ENCODE data around the gene ACVRL1.
A peak's percentile ranks its signal among the peaks of the same experiment; 100 is the strongest.

ACVRL1 gene

DNA sequence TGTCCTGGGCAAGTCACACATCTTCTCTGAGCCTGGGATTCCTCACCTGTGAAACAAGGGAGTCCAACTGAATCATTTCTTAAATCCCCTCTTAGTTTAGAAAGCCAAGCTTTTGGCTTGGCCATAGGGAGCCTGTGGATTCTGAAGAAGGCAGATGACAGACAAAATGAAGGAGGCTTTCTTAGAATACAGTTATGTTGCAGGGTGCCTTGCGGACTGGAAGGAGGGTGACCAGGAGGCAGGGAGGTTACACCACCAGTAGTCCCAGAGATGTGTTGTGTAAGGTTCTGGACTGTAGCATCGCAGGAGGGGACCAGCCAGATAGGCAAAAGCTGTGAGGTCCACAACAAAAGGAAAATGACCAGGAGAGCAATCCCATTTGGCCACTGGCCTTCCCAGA is 36.0 kb downstream of the ACVRL1 start:
- DNase-seq (ENCODE audit: low read depth), result no peak

DNA sequence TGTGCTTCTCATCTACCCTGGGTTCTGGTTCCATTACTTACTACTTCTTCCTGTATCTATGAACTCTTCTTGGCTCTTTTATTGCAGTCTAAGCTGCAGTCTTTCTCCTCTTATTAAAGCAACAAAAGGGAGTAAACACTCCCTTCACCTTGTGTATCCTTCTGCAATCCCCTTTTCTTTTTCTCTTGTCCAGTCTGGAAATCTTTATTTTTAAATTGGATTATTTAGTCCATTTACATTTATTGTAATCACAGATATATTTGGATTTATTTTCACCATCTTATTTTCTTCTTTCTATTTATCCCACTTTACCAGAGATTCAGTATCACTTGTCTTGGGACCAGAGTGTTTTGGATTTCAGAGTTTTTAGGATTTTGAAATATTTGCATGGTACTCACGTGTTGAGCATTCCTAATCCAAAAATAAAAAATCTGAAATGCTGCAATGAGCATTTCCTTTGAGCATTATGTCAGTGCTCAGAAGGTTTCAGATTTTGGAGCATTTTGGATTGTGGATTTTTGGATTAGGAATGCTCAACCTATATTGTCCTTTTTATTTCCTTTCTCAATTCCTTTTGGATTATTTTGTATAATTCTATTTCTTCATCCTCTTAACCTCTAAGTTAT is 37.4 kb downstream of the ACVRL1 start:
- DNase-seq (ENCODE audit: low read depth), result no peak

DNA sequence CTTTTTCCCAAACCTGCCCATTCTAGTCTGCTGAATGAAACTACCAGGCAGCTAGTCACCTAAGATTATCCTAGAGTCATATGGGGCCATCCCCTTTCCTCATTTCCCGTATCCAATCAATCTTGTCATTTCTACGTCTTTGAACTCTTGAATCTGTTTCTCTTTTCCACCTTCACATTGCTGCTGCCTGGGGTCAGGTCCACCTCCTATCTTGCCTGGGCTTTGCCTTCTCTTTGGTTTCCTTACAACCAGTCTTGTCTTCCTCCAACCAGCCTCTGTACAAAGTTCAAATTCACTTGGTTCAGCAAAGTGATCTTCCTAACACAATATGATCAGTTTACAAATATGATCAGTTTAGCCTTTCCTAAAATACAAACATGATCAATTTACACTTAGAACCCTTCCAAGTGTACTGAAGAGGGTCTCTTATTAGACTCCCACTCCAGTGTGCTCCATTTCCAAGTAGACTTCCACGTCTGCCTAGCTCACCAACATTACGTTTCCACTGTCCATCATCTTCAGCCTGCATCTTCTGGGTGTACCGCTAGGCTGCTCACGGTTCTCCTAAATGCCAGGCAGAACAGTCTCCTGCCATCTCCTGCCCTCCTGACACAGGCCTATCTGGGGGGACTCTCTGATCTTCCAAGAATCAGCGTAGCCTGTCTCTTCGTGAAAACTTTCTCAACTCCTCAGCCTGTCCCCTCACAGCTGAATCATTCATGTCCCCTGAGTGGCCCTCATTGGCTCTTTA is 40.1 kb downstream of the ACVRL1 start:
- no peak for DNase-seq (ENCODE audit: low read depth)

- no peak for DNase-seq (ENCODE audit: low read depth)
Measured at GRCh38 chr12:51948066-51948465, 40.8 kb downstream of the ACVRL1 start.

GRCh38 chr12:51949342-51950030 is 42.2 kb downstream of the ACVRL1 start:
- DNase-seq (ENCODE audit: low read depth), result no peak

- DNase-seq (ENCODE audit: low read depth), result no peak
Measured at GRCh38 chr12:51950682-51951198, 43.4 kb downstream of the ACVRL1 start.

DNA sequence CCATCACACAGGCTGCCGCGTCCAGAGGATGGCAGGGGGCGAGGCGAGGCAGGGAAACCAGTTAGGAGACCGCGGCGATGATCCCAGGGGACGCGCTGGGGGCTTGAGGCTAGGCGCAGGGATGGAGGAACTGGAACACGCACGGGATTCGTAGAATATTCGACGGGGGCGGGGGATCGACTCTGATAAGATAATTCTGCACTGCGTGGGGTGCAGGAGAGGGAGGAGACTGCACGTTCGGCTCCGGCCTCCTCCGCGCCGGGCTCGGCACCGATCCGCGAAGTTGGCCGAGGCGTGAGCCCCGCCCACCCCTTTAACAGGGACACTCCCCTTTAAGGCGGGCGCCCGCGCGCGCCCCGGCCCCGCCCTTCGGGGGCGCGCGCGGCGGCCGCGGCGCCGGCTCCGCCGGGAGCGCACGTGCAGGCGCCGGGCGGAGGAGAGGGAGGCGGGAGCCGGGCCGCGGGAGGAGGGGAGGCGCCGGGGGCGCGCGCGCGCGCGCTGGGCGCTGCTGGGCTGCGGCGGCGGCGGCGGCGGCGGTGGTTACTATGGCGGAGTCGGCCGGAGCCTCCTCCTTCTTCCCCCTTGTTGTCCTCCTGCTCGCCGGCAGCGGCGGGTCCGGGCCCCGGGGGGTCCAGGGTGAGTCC is 44.0 kb downstream of the ACVRL1 start, which contains the start of gene ACVR1B:
ACVR1B (plus strand) TSS at position 501 of the 644 bp plus-strand sequence; CDS start at position 546, 45 bp downstream.
- peak; percentile 93 for DNase-seq (ENCODE audit: low read depth)

DNA sequence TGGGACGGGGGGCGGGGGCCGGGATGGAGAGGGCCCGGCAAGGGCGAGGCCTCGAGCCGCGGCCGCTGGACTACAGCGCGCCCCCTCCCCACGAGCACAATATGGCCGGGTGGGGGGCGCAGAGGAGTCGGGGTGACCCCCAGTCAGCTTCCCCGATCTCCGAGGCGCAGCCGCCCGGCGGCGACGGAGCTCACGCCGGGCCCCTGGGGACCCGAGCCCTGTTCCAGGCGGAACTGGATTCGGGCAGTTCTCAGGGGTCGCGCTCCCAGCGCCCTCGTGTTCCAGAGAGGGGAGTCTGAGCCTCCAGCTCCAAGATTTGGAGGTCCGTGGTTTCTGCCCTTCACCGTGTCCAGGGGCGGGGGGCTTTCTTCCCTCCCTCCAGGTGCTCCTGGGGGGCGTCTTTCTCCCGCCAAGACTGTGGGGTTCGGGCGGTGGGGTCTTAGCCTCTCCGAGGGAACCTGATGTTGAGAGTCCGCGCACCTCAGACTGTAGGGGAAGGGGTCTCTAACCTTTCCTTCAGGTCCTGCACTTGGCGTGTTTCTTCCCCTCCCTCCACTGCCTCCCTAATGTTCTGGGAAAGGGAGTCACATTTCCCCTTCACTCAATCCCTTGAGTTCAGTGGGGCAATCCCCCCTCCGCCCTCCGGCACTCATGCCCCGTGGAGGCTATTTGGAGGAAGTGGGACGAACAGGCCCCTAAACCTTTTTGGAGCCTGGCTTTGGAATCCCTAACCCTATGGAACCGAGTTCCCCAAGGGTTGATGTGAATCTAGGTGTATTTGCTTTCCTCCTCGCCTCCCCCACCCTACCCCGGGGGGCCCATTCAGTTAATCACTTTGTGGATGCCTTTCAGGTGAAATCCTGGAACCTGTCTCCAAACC is 44.8 kb downstream of the ACVRL1 start:
- DNase-seq (ENCODE audit: low read depth), result no peak

DNA sequence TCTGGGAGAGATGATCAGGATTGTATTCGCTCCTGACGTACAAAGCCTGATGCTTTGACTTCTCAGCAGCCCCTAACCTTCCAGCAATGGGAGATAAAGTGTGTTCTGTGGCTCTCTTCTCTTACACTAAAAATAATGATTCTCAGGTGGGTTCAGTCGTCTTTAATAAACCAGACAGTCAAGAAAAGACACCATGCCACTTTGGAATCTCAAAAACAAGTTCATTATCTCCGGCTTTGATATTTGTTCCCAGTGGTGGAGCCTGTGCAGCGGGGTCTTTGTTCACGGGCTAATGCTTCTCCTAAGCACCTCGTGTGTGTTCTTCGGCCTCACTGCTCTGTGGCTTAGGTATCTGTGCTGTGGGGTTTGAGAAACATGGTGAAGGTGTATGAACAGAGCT is 45.8 kb downstream of the ACVRL1 start:
- DNase-seq (ENCODE audit: low read depth), result no peak

DNA sequence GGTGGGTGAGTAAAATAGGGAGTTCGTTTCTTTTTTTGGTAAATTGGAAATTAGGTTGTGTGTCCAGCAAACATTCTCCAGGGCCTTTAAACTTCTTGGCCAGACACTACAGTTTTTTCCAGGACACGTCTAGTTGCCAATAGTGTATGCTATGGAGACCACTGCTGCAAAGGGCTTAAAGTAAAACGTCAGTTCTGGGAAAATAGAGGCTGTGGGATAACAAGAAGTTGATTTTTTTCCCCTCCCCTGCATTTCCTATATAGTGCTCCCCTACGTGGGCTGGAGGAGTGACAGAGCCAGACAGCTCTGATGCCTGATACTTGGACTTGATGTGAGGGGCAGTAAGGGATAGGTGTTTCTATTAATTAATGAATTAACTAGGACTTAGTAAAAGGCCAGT is 46.6 kb downstream of the ACVRL1 start:
- DNase-seq (ENCODE audit: low read depth), result no peak

DNA sequence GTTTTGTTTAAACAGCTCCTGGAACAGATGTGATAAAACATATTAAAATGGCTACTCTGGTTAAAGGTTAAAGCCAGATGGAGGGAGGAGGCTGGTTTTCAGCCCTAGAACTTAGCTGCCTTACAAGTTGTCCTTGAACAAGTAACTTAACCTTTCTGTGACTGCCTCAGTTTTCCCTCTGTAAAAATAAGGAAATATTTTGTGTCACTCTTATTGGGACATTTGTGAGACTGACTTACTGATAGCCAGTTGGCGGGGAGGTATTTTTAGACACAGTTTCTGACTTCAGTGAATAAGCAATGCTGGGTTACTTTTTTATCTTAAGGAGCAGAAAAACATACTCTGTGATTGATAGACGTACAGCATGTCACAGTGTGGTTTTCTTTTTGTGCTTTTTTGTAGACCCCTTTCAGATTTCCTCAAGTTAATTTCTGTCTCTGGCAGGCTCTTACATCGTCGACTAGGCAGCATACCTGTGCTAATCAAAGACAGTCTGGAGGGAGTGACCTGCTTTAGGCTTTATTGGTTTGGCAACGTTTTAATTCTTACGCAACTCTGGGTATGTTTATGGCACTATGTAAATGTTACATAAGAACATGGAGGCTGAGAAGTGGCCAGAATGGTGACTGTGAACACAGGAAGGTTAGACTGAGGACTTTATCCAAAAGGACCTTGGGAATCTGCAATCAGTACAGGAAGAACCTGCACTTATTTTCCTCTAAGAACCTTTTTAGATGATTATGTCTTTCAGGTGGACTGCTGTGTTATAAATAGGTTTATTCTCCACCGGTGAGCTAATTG is 47.5 kb downstream of the ACVRL1 start:
- DNase-seq (ENCODE audit: low read depth), result peak; percentile 60

- no peak for DNase-seq (ENCODE audit: low read depth)
Measured at GRCh38 chr12:51955702-51956101, 48.4 kb downstream of the ACVRL1 start.

DNA sequence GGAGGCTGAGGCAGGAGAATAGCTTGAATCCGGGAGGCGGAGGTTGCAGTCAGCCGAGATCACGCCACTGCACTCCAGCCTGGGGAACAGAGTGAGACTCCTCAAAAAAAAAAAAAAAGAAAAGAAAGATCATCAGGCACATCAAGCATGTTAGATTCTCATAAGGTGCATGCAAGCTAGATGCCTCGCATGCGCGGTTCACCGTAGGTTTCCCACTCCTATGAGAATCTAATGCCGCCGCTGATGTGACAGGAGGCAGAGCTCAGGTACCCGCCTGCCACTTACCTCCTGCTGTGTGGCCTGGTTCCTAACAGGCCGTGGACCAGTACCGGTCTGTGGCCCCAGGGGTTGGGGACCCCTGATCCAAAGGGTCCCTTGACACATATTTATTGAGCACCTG is 51.2 kb downstream of the ACVRL1 start:
- DNase-seq (ENCODE audit: low read depth), result no peak

- DNase-seq (ENCODE audit: low read depth), result peak; percentile 64
Measured at GRCh38 chr12:51959211-51959610, 51.9 kb downstream of the ACVRL1 start.

DNA sequence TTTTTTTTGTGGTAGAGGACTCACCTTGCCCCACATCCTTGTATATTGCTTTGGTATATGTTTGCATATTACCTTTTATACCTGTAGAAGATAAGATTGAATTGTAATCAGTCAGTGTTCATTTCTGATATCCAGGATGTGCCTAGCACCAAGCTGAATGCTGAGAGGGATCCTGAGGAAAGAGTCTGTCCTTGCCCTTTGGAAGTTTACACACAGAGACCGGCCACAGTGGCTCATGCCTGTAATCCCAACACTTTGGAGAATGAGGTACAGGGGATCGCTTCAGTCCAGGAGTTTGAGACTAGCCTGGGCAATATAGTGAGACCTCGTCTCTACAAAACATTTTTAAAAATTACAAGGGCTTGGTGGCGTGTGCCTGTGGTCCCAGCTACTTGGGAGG is 52.6 kb downstream of the ACVRL1 start:
- DNase-seq (ENCODE audit: low read depth), result no peak

GRCh38 chr12:51960488-51960887 is 53.2 kb downstream of the ACVRL1 start:
- no peak for DNase-seq (ENCODE audit: low read depth)

DNA sequence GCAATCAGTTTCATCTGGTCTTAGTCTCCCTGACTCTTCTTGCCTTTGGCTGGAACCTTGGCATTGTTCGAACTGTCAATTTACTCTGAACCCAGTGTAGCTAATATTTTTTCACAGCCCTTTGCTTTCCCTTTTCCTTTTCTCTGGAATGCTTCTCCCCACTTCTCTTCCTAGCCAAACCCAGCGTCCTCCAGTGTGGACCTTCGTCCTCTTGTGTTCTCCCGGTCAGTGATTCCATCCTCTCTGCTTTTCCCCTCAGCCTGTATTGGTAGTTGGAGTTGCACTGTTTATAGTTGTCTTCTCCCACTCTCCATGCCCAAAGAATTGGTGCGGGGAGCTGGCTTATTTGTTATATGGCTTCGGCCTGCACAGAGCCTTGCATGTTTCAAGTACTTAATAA is 53.6 kb downstream of the ACVRL1 start:
- no peak for DNase-seq (ENCODE audit: low read depth)

GRCh38 chr12:51961834-51962233 is 54.5 kb downstream of the ACVRL1 start:
- DNase-seq (ENCODE audit: low read depth), result no peak

DNA sequence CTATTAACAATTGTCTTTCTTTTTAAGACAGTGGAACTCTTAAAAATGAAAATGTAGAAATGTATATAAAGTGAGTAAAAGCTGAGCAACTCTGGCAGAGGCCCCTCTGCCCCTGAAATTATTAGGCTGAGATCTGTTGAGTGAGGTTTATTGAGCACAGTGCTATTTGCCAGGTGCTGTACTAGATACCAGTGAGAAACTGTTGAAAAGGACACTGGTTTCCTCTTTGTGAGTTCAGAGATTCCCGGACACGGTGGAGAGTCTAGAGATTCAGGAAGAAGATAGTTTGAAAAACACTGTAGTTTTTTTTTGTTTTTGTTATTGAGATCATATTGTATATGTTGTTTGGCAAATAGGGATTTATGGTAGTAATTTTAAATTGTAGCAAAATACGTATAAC is 55.4 kb downstream of the ACVRL1 start:
- DNase-seq (ENCODE audit: low read depth), result no peak

GRCh38 chr12:51963477-51963876 is 56.2 kb downstream of the ACVRL1 start:
- no peak for DNase-seq (ENCODE audit: low read depth)

- DNase-seq (ENCODE audit: low read depth), result no peak
Measured at GRCh38 chr12:51969643-51970042, 62.3 kb downstream of the ACVRL1 start.
